SK-N-SH (cell line): ENCODE data around the gene PPP1R8.

Experiments
- EZH2phosphoT487 ChIP-seq: fragments of 200-600 bp; sonication (generic); IDR thresholded peaks from 2 replicates; pipeline ENCODE4 v1.6.1; 2017; ENCODE audit warnings: low read depth, mixed run types, mild to moderate bottlenecking, antibody characterized with exemption, moderate library complexity, borderline replicate concordance
- MAX ChIP-seq: IDR thresholded peaks from 2 replicates; pipeline ENCODE4 v1.4.0; 2012; ENCODE audit warnings: low read depth
- NFIC ChIP-seq: IDR thresholded peaks from 2 replicates; pipeline ENCODE4 v1.4.0; 2012; ENCODE audit warnings: borderline replicate concordance

GRCh38 chr1:27885621-27886352 lies 55.2 kb downstream of the PPP1R8 start:
- TF ChIP-seq EZH2phosphoT487 (no peak), NFIC (no peak), MAX (no peak)
